GM21423 (cell line): ENCODE data around the gene ANAPC10.
A peak's percentile ranks its signal among the peaks of the same experiment; 100 is the strongest.

Experiments used
- ATAC-seq: cut with Tn5 transposase; IDR thresholded peaks from one replicate; pipeline ENCODE4 v1.9.1; 2021; ENCODE audit warnings: mild to moderate bottlenecking, moderate library complexity; ENCODE audit not compliant: unreplicated experiment

The ANAPC10 gene, protein sequence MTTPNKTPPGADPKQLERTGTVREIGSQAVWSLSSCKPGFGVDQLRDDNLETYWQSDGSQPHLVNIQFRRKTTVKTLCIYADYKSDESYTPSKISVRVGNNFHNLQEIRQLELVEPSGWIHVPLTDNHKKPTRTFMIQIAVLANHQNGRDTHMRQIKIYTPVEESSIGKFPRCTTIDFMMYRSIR

DNA sequence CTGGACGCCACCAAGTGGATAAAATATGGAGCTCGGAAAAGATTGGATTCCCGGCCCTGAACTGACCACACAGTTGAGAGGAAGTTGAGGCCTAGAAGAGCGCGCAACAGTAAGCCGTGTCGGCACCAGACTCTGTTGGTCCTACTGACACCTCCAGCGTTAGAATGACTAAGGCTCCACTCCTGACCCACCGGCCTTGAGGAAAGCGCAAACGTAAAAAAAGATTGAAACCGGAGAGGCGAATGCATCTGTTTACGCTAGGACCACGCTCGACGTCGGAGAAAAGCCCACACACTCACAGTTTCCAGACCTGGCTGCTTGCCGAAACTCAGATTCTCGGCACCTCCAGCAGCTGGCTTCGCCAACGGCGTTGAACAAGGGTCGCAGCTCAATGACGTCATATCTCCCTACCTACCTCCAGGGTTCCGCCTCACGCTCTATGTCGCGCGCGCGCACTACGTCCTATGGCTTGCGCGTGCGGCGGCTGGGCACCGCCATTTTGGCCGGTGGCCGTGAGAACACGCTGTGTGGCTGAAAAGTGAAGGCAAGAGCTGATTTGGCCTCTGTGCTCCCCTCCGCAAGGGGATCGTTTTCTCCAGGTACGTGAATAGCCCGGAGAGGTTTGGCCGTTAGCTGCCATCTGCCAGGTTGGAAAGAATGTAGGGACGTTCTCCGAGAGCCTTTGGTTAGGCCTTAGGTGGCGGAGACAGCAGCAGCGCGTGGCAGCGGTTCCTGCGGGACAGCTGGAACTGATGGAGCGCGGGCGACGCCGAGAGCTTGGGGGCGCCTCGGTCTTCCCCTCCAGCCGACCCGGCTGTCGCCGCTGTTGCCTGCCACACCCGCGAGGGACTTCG, at the start of gene ANAPC10, which contains the start of gene ABCE1:
TSS of gene ANAPC10 (minus strand) at position 376 of the 854 bp plus-strand sequence. CDS start 2,097 bp downstream, outside the sequence.
TSS of gene ABCE1 (plus strand) at position 491 of the 854 bp plus-strand sequence. CDS start 6,102 bp downstream, outside the sequence.
- peak; percentile 76 for ATAC-seq

DNA sequence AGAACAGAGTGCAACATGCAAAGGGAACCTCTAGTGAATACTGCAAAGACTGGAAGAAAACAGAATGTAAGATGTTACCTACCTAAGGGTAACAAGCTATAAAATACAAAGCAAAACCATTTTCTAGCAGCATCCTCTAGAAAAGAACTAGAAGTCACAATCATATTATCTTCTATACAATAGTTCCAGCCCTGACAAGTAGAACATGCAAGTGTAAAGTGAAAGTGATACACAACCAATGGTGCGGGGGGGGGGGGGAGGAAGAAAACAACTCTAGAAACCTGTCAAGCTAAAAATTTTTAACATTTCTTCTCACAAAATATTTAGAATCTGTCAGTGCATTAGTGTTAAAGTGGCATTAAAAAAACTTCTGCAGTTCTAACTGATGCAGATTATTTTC, 38.2 kb upstream of the ANAPC10 start:
- peak; percentile 33 for ATAC-seq

DNA sequence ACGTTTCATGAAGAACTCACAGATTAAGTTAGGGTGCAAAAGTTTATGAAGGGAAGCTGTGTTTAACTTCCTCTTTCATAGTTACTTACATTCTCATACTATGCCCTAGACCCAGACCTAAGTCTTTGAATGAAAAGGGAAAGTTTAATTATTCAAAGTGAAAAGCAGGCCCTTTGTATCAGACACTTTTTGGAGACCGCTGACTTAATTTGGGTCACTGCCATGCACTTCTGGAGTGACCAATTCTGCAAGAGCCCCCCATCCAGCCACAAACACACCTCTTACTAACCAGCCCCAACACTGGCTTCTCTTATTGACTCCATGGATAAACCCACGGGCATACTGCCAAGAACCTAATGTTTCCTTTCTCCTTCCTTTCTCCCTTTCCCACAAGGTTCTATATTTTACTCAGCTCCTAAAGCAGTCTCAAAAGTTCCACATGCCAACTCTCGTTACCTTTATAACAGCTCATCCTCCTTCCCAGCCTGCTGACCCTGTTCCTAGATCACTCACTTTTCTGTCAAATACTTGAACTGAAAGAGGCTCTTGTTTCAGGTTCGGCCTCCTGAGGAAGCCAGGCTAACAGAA, 34.6 kb upstream of the ANAPC10 start:
- ATAC-seq, result peak; percentile 84

DNA sequence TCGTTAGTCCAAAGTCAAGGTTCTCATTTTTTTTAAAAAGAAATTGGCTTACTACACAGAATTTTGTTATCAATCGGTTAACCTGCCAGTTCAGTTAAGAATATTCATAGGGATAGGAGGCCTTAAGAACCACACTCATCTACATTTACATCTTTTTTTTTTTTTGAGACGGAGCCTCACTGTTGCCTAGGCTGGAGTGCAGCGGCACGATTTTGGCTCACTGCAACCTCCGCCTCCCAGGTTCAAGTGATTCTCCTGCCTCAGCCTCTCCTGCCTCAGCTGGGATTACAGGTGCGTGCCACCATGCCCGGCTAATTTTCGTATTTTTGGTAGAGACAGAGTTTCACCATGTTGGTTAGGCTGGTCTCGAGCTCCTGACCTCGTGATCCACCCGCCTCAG, 33.9 kb upstream of the ANAPC10 start:
- no peak for ATAC-seq

DNA sequence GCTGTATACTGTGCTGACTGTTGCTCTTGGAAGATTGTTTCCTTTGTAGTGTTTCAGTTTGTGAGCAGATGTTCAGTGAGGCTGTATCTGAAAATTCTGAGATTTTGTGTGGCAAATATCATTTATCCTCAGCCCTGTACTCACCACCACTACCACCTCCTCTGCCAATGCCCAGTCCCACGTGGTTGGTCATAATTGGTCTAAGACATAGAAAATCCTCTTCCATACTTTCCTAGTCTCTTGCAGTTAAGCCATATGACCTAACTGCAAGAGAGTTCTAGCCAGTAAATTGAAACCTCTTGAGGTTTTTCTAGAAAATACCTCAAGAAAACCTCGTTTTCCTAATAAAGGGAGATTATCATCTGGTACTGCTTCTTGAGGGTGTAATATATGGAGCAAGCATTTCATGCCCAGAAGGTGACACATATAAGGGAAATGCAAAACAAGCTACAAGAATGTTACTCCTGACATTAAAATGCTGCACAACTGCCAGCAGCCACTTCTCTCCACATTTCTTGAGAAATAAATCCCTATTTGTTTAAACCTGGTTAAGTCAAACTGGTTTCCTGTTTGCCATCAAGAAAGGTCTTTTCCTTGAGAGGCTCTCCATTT, 32.9 kb upstream of the ANAPC10 start:
- ATAC-seq, result no peak

DNA sequence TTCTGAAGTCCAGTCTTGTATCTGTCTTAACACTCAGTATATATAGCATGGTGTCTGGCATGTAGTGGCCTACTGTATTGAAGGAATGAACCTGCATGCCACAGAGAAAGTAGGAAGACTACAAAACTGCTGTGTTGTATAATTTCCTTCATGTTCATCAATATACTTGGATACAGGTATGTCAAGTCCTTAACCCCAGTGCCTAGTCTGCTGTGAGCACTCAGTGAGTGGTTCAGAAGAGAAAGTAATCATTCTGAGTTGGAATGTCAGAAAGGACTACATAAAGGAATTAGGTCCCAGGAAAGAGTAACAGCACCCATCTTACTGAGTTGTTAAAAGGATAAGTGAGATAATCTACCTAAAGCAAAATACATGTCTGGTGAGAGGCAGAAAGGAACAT, 32.1 kb upstream of the ANAPC10 start:
- no peak for ATAC-seq

DNA sequence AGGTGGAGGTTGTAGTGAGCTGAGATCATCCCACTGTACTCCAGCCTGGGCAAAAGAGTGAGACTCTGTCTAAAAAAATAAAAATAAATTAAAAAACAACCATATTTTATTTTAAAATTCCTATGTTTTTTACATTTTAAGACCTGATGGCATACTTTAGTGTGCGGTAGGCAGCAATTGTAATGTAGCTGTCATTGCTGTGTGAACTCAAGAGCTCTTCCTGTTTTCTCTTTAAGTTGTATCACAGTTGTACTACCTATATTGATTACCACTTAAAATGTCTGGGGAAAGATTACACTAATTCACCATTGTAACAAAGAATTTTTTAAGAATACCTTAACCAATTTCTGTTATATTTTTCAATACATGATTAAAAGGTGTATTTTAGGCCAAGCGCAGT, 27.4 kb upstream of the ANAPC10 start:
- no peak for ATAC-seq

DNA sequence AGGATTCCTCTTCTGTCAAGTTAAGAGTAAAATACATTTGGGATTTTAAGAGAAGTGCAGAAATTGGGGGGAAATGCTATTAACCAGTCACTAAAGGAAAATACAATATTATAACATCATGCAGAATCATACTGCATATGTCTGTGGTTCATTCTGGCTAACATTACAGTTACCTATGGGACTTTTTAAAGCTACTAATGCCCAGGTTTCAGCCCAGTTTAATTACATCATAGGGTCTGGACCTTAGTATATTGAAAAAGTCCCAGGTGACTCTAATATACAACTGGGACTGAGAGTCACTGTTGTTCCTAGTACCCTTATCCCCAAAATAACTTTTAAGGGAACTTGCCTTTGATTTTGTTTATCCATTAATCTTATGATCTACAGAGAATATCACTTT, 10.1 kb upstream of the ANAPC10 start:
- no peak for ATAC-seq

DNA sequence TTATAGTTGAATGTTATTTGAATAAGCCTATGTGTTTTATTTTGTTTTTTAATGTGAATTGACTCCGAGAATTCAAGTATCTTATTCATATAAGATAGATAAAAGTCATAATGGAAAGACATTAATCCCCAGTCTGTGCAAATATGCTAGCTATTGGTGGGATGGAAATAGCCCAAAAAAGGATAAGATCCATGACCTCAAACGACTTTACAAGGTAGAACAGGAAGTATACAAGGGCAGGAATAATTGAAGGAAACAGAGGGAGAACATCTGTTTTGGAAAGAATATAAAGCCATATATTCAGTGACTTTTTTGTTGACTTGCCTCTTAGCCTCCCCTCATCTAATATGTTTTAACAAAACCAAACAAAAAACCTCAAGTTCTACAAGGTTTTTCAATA, 9.1 kb upstream of the ANAPC10 start:
- no peak for ATAC-seq

DNA sequence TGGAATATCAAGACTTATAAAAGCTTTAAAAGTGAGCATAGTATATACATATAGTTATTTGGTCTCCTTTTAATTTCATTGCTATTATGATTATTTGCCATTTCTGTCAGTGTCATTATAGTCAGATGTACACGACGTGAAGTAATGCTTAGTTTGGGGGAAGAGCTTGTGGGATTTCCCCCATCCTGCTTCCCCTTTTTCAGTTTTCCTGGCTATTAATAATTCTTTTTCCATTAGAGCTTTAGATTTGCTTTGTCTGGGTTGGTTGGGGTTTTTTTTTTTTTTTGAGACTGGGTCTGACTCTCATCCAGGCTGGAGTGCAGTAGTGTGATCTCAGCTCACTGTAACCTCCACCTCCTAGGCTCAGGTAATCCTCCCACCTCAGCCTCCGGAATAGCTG, 5.5 kb upstream of the ANAPC10 start:
- no peak for ATAC-seq

DNA sequence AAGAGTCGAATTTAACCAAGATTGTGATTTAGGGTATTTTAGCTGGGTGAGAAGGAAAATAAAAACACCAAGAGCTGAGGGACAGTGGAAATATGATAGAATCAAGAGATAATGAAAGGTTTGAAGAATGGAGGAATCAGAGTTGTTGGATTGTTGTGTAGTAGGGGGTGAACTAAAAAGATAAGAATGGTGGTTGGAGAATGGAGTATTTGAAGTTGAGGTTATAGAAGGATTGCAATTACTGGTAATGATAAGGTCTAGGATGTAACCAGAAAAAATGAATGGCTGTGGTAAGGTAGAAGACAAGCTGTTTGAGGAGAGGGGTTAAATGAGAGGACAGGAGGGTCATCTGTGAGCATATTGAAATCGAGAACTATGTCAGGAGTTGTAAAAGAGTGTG, 4.6 kb upstream of the ANAPC10 start:
- no peak for ATAC-seq

DNA sequence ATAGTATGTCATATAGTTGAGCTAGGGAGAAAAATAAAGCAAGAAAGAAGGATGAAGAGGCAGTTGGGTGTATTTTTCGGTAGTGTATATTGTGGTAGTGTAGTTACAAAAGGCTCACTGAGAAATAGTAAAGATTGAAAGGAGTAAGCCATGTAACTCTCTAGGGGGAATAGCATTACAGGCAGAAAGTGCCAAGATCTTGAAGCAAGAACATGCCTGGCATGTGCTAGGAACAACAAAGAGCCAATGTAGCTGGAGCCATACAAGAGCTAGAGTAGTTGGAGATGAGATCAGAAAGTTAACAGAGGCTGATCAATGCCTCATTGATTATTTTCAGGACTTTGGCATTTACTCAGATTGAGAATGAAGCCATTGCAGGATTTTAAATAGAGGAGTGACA, 3.1 kb upstream of the ANAPC10 start:
- ATAC-seq, result no peak

DNA sequence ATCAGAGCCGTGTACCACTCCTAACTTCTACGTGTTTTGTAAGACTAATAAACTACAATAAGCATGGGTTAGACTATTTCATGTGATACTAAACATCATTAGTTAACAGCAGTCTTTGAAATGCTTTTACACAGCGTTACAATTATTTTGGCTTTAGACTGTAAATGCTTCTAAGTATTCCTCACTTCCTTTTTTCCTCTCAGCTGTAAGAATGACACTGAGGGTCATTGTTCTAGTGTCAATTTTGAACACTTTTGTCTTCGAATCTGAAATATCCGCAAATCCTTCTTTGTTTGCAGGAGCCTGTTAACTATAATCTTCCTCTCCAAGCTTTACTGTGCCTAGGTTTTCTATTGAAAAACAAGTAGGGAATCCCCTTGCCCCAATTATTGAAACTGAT, 1.7 kb upstream of the ANAPC10 start:
- no peak for ATAC-seq

DNA sequence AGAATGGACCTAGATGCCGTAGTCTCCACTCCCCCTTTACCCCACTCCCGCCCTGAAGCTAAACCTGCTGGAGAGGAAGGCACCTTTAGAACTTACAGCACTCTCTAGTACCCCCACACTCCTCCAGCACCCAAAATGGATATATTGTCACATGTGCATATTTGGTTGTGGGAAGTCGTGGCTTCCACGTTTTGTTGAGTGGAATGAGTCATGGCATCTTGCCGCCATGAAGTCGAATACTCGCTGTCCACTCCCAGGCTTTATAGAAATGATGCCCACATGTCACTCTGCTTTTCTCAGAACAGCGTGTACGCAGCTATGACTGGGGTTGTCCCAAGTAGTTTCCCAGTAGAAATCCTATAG, 660 bp upstream of the ANAPC10 start:
- ATAC-seq, result peak; percentile 21

DNA sequence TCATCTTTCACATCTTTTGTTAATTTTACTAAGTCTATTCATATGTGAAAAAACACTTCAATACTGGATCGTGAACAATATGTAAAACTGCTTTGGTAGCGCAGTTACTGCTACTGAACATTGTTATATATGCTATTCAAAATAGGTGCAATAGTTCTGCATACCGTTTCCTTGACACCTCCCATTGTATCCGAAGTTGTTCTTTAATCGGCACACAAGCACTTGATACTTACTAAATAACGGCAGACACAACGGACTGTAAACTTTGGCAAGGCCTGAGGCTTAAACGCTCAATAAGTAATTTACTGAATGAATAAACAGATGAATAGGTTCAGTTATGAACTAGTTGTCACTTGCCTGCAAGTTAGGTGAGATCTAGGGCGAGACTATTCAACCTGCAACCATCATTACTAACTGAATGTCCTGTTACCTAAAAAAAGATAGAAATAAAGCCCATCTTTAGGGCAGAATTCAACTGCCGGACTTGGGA, 620 bp downstream of the ANAPC10 start:
- ATAC-seq, result peak; percentile 3

DNA sequence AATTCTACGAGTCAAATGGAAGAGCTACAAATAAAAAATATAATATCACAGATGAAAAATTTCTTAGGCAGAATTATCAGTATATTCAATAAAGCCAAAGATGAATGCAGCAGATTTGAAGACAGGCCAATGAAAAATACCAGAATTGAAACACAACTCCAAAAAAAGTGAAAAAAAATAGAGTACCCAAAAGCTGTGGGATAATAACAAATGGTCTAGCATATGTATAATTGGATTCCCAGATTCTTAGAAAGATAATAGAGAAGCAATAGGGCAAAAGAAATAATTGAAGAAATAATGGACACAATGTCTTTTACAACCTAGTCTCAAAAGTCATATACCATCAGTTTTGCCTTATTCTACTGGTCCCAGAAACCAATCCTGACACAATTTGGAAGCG, 4.4 kb downstream of the ANAPC10 start:
- ATAC-seq, result no peak

DNA sequence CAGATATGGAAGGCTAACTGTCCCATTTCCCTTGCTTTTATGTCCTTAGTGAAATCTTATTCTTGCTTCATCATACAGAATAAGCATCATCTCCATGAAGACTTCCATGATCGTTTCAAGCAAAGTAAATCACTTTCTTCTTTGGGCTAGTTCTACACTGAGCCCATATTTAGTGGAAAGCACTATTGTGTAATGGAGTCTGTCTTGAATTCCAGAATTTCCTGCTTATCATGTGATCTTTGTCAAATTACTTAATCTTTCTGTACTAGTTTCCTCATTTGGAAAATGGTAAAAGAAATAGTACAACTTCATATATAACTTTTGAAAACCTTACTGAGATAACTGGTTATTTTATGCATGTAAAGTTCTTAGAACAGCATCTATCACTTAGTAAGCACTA, 7.6 kb downstream of the ANAPC10 start:
- no peak for ATAC-seq

DNA sequence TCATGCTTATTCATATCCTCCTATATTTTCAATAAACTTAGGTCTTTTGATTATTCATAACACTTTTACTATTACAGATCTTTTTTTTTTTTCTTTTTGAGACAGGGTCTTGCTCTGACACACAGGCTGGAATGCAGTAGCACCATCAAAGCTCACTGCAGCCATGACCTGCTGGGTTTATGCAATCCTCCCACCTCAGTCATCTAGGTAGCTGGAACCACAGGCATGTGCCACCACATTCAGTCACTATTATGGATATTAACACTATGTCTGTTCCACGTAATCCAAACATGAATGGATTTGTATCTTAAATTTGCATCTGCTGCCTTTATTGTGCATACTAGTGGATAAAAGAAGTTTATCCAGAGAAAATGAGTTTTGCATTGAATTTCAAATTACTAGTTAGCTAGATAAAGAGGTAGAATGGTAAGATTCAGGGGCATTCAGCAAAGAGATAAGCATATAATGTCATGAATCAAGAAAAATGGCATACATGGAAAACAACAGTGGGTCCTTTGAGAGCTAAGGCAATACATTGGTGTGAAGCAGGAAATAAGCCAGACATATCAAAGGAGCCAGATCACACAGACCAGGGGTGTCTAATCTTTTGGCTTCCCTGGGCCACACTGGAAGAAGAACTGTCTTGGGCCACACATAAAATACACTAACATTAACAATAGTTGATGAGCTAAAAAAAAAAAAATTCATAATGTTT, 13.9 kb downstream of the ANAPC10 start:
- ATAC-seq, result no peak

DNA sequence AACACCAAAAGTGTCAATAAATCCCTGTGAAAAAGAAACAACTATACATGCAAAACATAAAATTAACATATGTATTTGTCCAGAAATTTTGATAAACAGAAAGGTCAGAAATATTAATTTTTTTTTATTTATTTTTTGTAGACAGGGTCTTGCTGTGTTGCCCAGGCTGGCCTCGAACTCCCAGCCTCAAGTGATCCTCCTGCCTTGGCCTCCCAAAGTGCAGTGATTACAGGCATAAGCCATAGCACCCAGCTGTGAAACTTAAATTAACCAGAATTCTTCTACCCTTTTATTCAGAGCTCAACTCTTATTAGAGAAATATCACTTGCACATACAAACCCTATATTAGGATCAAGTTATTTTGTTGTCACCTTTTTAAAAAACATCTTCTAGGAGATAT, 16.2 kb downstream of the ANAPC10 start:
- no peak for ATAC-seq

DNA sequence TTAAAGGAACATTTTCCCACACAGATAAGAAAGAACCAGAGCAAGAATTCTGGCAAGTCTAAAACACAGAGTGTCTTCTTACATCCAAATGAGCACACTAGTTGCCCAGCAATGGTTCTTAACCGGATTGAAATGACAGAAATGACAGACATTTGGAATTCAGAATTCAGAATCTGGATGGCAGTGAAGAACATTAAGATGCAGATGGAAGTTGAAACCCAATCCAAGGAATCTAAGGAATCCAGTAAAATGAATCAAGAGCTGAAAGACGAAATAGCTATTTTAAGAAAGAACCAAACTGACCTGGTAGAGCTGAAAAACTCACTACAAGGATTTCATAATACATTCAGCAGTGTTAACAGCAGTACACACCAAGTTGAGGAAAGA, 21.5 kb downstream of the ANAPC10 start:
- no peak for ATAC-seq
